GM19351 (cell line): ENCODE data around the gene OOSP4B.
"Not testable (repeated sequence)": the region's sequence is repeated elsewhere in the genome, so short reads cannot be mapped to it uniquely, and the experiment has no call there.

ENCODE experiments used
- ATAC-seq: cut with Tn5 transposase; IDR thresholded peaks from one replicate; pipeline ENCODE4 v1.9.1; 2021; ENCODE audit warnings: mild to moderate bottlenecking, moderate library complexity; ENCODE audit not compliant: unreplicated experiment

The OOSP4B gene

DNA sequence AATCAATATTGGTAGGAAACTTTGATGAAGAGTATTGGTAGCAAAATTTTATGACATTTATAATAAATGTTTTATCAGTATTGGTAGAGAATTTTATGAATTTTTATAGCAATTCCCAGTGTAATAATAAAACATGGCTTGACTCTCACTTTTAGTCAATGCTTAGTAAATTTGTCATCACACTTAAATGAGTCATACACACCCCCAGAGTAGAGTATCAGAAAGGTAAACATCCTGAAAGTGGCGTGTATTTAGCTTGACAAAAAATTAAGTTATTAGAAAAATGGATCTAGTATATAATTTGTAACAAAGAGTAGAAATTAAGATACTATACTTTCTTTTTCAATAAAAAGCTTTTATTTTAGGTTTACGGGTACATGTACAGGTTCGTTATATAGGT, 42.1 kb downstream of the OOSP4B start:
- no peak for ATAC-seq

GRCh38 chr11:60059521-60060240, 42.7 kb downstream of the OOSP4B start:
- ATAC-seq, result no peak

DNA sequence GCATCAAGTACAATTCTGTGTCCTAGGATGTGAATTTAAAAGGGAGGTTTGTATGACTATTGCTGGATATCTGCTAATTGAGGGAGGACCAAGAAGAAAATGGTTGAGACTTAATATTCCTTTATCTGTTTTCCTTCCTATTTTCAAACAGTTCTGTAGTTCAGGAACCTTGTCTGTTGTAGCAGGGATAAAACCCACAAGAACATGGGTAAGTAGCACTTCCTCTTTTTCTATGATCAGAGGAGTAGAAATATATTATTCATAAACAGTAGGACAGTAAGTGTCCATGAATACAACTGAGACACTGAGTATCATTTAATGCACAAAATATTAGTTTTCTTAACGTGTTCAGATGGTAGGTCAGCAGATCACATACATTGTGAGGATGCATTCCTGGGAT, 47.1 kb downstream of the OOSP4B start:
- no peak for ATAC-seq

DNA sequence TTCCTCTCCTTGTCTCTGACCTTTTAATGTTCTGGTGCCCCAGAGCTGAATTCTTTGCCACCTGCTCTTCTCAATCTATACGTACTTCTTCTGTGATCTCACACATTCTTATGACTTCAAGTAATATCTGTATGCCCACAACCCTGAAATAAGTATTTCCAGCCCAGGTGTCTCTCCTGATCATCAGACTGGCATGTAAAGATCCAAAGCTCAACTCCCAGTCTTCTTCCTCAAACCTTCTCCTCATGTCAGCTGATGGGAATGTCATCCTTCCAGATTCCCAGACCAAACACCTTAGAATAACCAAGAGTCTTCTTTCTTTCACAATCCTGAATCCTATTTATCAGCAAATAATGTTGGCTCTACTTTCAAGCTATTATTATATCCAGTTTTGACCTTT, 48.8 kb downstream of the OOSP4B start:
- no peak for ATAC-seq

GRCh38 chr11:60069450-60069849, 52.5 kb downstream of the OOSP4B start:
- ATAC-seq, result no peak

- ATAC-seq, result not testable (repeated sequence)
These were observed 54.7 kb downstream of the OOSP4B start for GRCh38 chr11:60071644-60072043.

- ATAC-seq, result no peak
These were observed 60.3 kb downstream of the OOSP4B start for GRCh38 chr11:60077216-60077817.

- no peak for ATAC-seq
These were observed 61.0 kb downstream of the OOSP4B start for GRCh38 chr11:60077981-60078380.

DNA sequence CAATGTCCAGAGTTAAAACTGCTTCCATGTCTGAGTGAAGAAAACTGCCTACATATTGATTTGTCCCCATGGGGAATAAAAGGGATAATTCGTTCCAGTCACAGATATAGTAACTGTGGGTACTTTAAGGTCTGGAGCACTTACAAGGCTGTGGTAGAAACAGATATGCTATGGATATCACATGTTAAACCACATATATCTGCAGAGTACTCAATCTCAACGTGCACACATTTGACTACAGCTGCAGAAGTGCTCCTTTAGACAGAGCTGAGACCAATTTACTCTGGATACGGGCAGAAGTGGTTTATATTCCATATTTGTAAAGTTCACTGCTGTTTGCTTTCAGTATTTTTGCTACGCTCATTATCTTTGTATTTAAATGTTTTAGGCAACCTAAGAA, 61.8 kb downstream of the OOSP4B start:
- no peak for ATAC-seq

- ATAC-seq, result no peak
These were observed 63.6 kb downstream of the OOSP4B start for GRCh38 chr11:60080535-60080934.
